Transverse colon (tissue), 4 donors: Measurements from ENCODE around the gene NANOGP8. TPM values are rescaled to one million over a fixed set of nuclear protein-coding genes. Genes with fewer than 3 reads are reported as not detected.

ENCODE experiments used
- DNase-seq: peaks from one replicate; pipeline ENCODE4 v3.0.0-alpha.2; 2019
- H3K27ac ChIP-seq, 4 donors: fragments of 200-600 bp; sonication (generic); 2 replicates each; pipeline ENCODE4 v1.5.1; 2016 to 2018; ENCODE audit warnings: inconsistent platforms in 4 of 4
- H3K27me3 ChIP-seq: fragments of 200-600 bp; sonication (generic); 2 replicates; pipeline ENCODE4 v1.5.1; 2017; ENCODE audit warnings: inconsistent platforms
- H3K36me3 ChIP-seq, 4 donors: fragments of 200-600 bp; sonication (generic); 2 replicates each; pipeline ENCODE4 v1.5.1; 2017 to 2019; ENCODE audit warnings: inconsistent platforms in 4 of 4
- H3K4me1 ChIP-seq, 4 donors: fragments of 200-600 bp; sonication (generic); 2 replicates each; pipeline ENCODE4 v1.5.1; 2017 to 2020; ENCODE audit warnings: inconsistent platforms in 4 of 4
- H3K4me3 ChIP-seq, 4 donors: fragments of 200-600 bp; sonication (generic); 1 replicate in 1 of 4; 2 replicates in 3 of 4; pipeline versions ENCODE4 v1.5.1 to v1.6.1; 2017 to 2019; ENCODE audit warnings: inconsistent platforms in 4 of 4
- H3K9me3 ChIP-seq, 2 donors: fragments of 200-600 bp; sonication (generic); 2 replicates each; pipeline ENCODE4 v1.5.1; 2017 to 2019; ENCODE audit warnings: inconsistent platforms in 2 of 2
- CTCF ChIP-seq, 5 experiments: fragments of 200-600 bp in 3 of 5; fragments of 450-650 bp in 2 of 5; sonication (generic) in 3 of 5; IDR thresholded peaks; 1 replicate in 2 of 5; 2 replicates in 3 of 5; pipeline ENCODE4 v1.5.1; 2016 to 2017; ENCODE audit warnings: antibody characterized with exemption in 5 of 5, inconsistent platforms in 3 of 5, mild to moderate bottlenecking in 2 of 5, moderate library complexity in 1 of 5
- EP300 ChIP-seq: sonication (generic); formaldehyde crosslinking; IDR thresholded peaks from one replicate; pipeline ENCODE4 v1.6.1; 2017; ENCODE audit warnings: antibody characterized with exemption, low read depth
- POLR2A ChIP-seq: fragments of 450-650 bp; IDR thresholded peaks from one replicate; pipeline ENCODE4 v1.6.1; 2016; ENCODE audit warnings: antibody characterized with exemption, mild to moderate bottlenecking, moderate library complexity
- POLR2AphosphoS5 ChIP-seq, 3 donors: sonication (generic); formaldehyde crosslinking; IDR thresholded peaks; one replicate each; pipeline ENCODE4 v1.6.1; 2016; ENCODE audit warnings: antibody characterized with exemption in 3 of 3
- WGBS, 2 donors: methylation state at CpG; one replicate each; pipeline ENCODE4 v1.1.5; 2018; ENCODE audit warnings: low coverage in 1 of 2; 5-methylcytosine and 5-hydroxymethylcytosine counted together
- in situ Hi-C, 4 donors: fragments of 200-750 bp; cut with MboI; loops; one replicate each; pipeline versions ENCODE4 v1.15.0 to v1.15.1; 2017; ENCODE audit warnings: low sequenced_read_pairs in 3 of 4, low pct_ligation_motif_present in 1 of 4, low pct_unique_long_range_greater_than_20kb in 1 of 4
- intact Hi-C: fragments of 100-400 bp; cut with DNase I; formaldehyde crosslinking; loops from one replicate; pipeline ENCODE4 v1.15.1; 2023; ENCODE audit warnings: low total_unique reads
- total RNA-seq, 4 donors: library from RNA; depleted of rRNA; stranded (reverse); fragments of >200 nt; gene quantifications; one replicate each; pipeline ENCODE4 v1.1.0, GENCODE V29; 2016

The NANOGP8 gene
- total RNA-seq, 4 donors from 2014 or later, result 0.96 to 5.2 (median 1.1) TPM; not detected in 1

DNA sequence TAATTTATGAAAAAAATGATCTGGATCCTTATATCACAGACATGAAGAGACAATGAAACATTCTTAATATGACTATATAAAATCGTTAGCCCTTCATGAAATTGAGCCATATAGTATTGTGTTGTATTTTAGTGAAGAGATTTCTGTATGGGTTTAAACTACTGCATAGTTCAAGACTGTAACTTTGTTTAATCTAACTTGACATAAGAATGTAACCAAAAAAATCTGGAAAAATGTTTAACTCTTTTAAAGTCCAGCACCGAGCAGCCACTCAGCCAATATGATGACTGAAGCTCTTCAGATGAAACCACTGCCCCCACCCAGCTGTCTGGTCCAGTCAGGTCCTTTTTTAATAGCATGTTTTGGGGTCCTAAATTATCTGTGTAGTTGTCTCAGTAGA lies 4.9 kb downstream of the NANOGP8 start:
- TF ChIP-seq EP300 (no peak), CTCF (IDR thresholded peaks at IDR 0.05) (no peak), POLR2A (no peak), POLR2AphosphoS5 (IDR thresholded peaks at IDR 0.05) (no peak)
- in situ Hi-C loops (loop anchor here in 2 of 4 donors (25.0 kb wide), 1 partner anchor 357 kb away; no protein-coding TSS in a partner anchor), intact Hi-C loops (no loop called here)
- no peaks in the 10 kb centered on the region for H3K9me3 ChIP-seq
- H3K4me1 ChIP-seq, result no peaks in the 10 kb centered on the region
- DNase-seq, result no peak
- H3K27ac ChIP-seq, result no peak overlapping the region
- no peaks in the 10 kb centered on the region for H3K27me3 ChIP-seq
- H3K4me3 ChIP-seq, result no peak overlapping the region
- 37 to 57% methylated on average over 2 of the region's 2 CpGs for WGBS, 2 donors
- H3K36me3 ChIP-seq, result no peaks in the 10 kb centered on the region

DNA sequence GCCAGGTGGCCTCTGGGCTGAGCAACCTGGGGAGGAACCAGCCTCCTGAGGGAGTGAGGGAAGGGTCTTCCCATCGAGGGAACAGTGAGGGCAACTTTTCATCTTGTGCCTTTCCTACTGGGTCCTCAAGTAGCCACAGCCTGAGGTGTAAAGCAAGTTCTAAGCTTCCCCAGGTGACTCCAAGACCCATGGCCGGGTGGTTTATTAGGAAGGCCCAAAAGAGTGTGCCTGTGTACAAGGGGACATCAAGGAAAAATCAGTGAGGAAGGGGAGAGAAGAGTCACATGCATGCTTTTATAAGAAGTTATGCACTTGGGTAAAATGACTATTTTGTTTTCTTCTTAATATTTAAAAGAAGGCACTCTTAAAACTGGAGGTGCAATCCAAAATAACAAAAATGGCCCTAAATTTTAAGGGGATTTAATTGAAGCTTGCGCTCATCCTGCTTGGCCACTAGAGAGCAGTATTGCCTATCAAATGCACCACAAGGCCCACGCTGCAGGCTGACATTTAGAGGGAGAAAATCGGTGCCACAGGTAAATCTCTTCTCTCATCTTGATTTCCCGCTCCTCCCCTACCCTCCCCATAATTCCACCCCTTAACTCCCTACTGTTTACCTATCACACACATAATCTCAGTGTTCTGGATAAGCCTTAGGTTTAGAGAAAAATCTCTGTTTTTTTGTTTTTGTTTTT lies 6.7 kb downstream of the NANOGP8 start:
- DNase-seq, result peak; percentile 14
- no peaks in the 10 kb centered on the region for H3K4me1 ChIP-seq
- in situ Hi-C loops, result loop anchor here in 3 of 4 donors (10.0 to 25.0 kb wide), 2 partner anchors 359 to 366 kb away; no protein-coding TSS in a partner anchor
- WGBS, 2 donors, result 10 to 23% methylated on average over 5 to 6 of the region's 6 CpGs
- H3K27ac ChIP-seq, result no peak overlapping the region
- no peaks in the 10 kb centered on the region for H3K9me3 ChIP-seq
- H3K36me3 ChIP-seq, result no peaks in the 10 kb centered on the region
- no peak overlapping the region for H3K4me3 ChIP-seq
- TF ChIP-seq POLR2AphosphoS5 (IDR thresholded peaks at IDR 0.05), result no peak
- peak; percentile 67 to 82 (median 80) for TF ChIP-seq CTCF (IDR thresholded peaks at IDR 0.05)
- H3K27me3 ChIP-seq, result no peaks in the 10 kb centered on the region
- intact Hi-C loops, result loop anchor here (10.0 kb wide), 1 partner anchor 366 kb away; no protein-coding TSS in a partner anchor

- H3K27ac ChIP-seq, result no peak overlapping the region
- DNase-seq, result no peak
- no peaks in the 10 kb centered on the region for H3K36me3 ChIP-seq
- H3K4me1 ChIP-seq, result no peaks in the 10 kb centered on the region
- no peak overlapping the region for H3K4me3 ChIP-seq
- intact Hi-C loops, result loop anchor here (10.0 kb wide), 1 partner anchor 374 kb away; no protein-coding TSS in a partner anchor
- no peaks in the 10 kb centered on the region for H3K27me3 ChIP-seq
- H3K9me3 ChIP-seq, result no peaks in the 10 kb centered on the region
- TF ChIP-seq CTCF (IDR thresholded peaks at IDR 0.05), result no peak
- no peak for TF ChIP-seq EP300
- TF ChIP-seq POLR2A, result no peak
- TF ChIP-seq POLR2AphosphoS5 (IDR thresholded peaks at IDR 0.05), result no peak
- in situ Hi-C loops, result loop anchor here in 1 of 4 donors (10.0 kb wide), 1 partner anchor 374 kb away; no protein-coding TSS in a partner anchor
- 84 to 96% methylated on average over 9 to 13 of the region's 13 CpGs for WGBS, 2 donors
Measured at GRCh38 chr15:35071106-35071505, 14.0 kb downstream of the NANOGP8 start.

- no peaks in the 10 kb centered on the region for H3K27me3 ChIP-seq
- H3K4me1 ChIP-seq, result no peaks in the 10 kb centered on the region
- WGBS, 2 donors, result 72 to 83% methylated on average over 6 of the region's 6 CpGs
- intact Hi-C loops, result no loop called here
- H3K27ac ChIP-seq, result no peak overlapping the region
- TF ChIP-seq POLR2A (no peak), CTCF (IDR thresholded peaks at IDR 0.05) (no peak), EP300 (no peak)
- no peak overlapping the region for H3K4me3 ChIP-seq
- H3K36me3 ChIP-seq, result no peaks in the 10 kb centered on the region
- H3K9me3 ChIP-seq, result no peaks in the 10 kb centered on the region
- no peak for DNase-seq
- in situ Hi-C loops, result no loop called here
Measured at GRCh38 chr15:35068846-35069475, 16.1 kb downstream of the NANOGP8 start.
